Activated naive CD4-positive, alpha-beta T cell treated with anti-CD3 and anti-CD28 coated beads, Interleukin-2, amount 50 U/mL, for 24 hours (primary cell): ENCODE results near the gene NUP42.

ENCODE experiments used
- H3K27ac Mint-ChIP-seq: one replicate; pipeline ENCODE4 v1.8.0; 2021; ENCODE audit warnings: mild to moderate bottlenecking, mixed read lengths
- H3K27me3 Mint-ChIP-seq: one replicate; pipeline ENCODE4 v1.8.0; 2021; ENCODE audit warnings: mixed read lengths
- H3K36me3 Mint-ChIP-seq: one replicate; pipeline ENCODE4 v1.8.0; 2021; ENCODE audit warnings: mixed read lengths
- H3K4me1 Mint-ChIP-seq: one replicate; pipeline ENCODE4 v1.8.0; 2021; ENCODE audit warnings: mixed read lengths
- H3K4me3 Mint-ChIP-seq: one replicate; pipeline ENCODE4 v1.8.0; 2021; ENCODE audit warnings: mild to moderate bottlenecking, mixed read lengths
- H3K9me3 Mint-ChIP-seq: one replicate; pipeline ENCODE4 v1.8.0; 2021; ENCODE audit warnings: mixed read lengths

Gene NUP42

GRCh38 chr7:23238983-23239652 is 57.3 kb downstream of the NUP42 start:
- H3K4me1 Mint-ChIP-seq, result no peaks in the 10 kb centered on the region
- H3K9me3 Mint-ChIP-seq, result no peaks in the 10 kb centered on the region
- no peaks in the 10 kb centered on the region for H3K36me3 Mint-ChIP-seq
- H3K4me3 Mint-ChIP-seq, result no peak overlapping the region
- peaks cover 6% of the 10 kb centered on the region for H3K27me3 Mint-ChIP-seq
- no peak overlapping the region for H3K27ac Mint-ChIP-seq

GRCh38 chr7:23239698-23240097 is 57.9 kb downstream of the NUP42 start:
- Mint-ChIP-seq H3K27me3 (peaks cover 10% of the 10 kb centered on the region), H3K27ac (no peak overlapping the region), H3K36me3 (no peaks in the 10 kb centered on the region), H3K4me3 (no peak overlapping the region), H3K9me3 (no peaks in the 10 kb centered on the region), H3K4me1 (no peaks in the 10 kb centered on the region)

GRCh38 chr7:23242321-23242720 is 60.5 kb downstream of the NUP42 start:
- H3K27me3 Mint-ChIP-seq, result peaks cover 19% of the 10 kb centered on the region
- no peak overlapping the region for H3K4me3 Mint-ChIP-seq
- H3K4me1 Mint-ChIP-seq, result no peaks in the 10 kb centered on the region
- no peaks in the 10 kb centered on the region for H3K9me3 Mint-ChIP-seq
- no peaks in the 10 kb centered on the region for H3K36me3 Mint-ChIP-seq
- no peak overlapping the region for H3K27ac Mint-ChIP-seq

DNA sequence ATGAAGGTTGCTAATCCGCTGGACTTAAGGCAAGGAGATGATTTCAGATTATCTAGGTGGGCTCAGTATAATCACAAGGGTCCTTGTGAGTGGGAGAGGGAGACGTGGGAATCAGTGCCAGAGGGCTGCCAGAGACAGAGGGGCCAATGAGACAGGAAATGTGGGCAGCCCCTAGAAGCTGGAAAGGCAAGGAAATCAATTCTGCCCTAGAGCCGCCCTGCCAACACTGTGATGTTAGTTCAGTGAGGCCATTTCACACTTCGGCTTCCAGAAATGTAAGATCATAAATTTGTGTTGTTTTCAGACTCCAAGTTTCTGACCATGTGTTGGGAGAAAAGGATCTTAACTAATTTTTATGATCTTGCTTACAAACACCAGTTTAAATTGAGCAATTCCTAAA is 61.1 kb downstream of the NUP42 start:
- Mint-ChIP-seq H3K9me3 (no peaks in the 10 kb centered on the region), H3K4me3 (no peak overlapping the region), H3K4me1 (peaks cover under 1% of the 10 kb centered on the region), H3K36me3 (no peaks in the 10 kb centered on the region), H3K27ac (no peak overlapping the region), H3K27me3 (peaks cover 20% of the 10 kb centered on the region)

DNA sequence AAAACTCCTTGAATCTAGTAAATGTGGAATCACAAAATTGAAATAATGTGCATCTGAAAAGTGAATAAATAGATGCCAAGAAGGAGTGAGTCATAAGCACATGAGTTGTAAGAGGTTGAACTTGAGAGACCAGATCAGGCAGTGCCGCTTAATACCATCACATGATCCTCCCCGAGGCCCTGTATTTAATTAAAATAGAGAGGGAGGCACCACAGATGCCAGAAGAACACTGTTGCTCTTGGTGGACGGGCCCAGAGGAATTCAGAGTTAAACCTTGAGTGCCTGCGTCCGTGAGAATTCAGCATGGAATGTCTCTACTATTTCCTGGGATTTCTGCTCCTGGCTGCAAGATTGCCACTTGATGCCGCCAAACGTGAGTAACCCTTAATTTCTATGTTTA is 64.7 kb downstream of the NUP42 start, which contains the start of gene GPNMB:
GPNMB (plus strand) TSS at position 221 of the 400 bp plus-strand sequence; CDS start at position 304, 83 bp downstream.
- peaks cover 4% of the 10 kb centered on the region for H3K4me1 Mint-ChIP-seq
- H3K27me3 Mint-ChIP-seq, result peaks cover 43% of the 10 kb centered on the region
- no peaks in the 10 kb centered on the region for H3K36me3 Mint-ChIP-seq
- no peak within 1 kb of the TSS for H3K4me3 Mint-ChIP-seq
- H3K9me3 Mint-ChIP-seq, result peaks cover 2% of the 10 kb centered on the region
- no peak within 1 kb of the TSS for H3K27ac Mint-ChIP-seq

DNA sequence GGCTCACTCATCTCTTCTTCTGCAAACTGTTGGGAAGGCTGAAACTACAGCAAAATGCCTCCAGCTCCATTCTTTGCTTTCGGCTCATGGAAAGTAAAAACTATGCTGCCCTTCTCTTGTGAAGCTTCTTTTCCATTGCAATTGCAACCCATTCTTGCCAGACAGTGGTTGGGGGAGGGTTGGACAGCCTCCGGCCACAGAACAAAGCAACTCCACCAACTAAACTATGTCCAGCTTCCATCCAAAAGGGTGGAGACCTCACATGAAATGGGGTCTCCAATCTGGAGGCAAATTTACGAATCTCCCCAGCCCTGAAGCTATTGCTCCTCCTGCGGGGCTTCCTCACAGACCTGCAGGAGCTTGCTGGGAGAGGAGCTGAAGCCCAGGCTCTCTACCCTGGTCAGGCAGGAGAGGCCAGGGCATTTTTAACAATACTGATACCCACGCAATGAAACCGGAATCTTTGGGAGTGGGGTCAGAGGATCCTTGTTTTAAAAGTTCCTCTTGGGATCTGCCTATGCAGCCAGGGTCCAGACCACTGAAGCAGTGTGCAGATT is 65.3 kb downstream of the NUP42 start:
- Mint-ChIP-seq H3K36me3 (no peaks in the 10 kb centered on the region), H3K27me3 (peaks cover 47% of the 10 kb centered on the region), H3K4me3 (no peak overlapping the region), H3K4me1 (peaks cover 4% of the 10 kb centered on the region), H3K9me3 (peaks cover 8% of the 10 kb centered on the region), H3K27ac (no peak overlapping the region)

- Mint-ChIP-seq H3K4me3 (no peak overlapping the region), H3K27ac (no peak overlapping the region), H3K9me3 (peaks cover 11% of the 10 kb centered on the region), H3K27me3 (peaks cover 52% of the 10 kb centered on the region), H3K4me1 (peaks cover 4% of the 10 kb centered on the region), H3K36me3 (no peaks in the 10 kb centered on the region)
Measured at GRCh38 chr7:23247603-23248335, 65.9 kb downstream of the NUP42 start.

GRCh38 chr7:23249486-23249885 is 67.6 kb downstream of the NUP42 start:
- Mint-ChIP-seq H3K36me3 (no peaks in the 10 kb centered on the region), H3K4me1 (peaks cover 4% of the 10 kb centered on the region), H3K9me3 (peaks cover 11% of the 10 kb centered on the region), H3K27me3 (peaks cover 50% of the 10 kb centered on the region), H3K4me3 (no peak overlapping the region), H3K27ac (no peak overlapping the region)
